ENCODE measurements around the gene BBOF1. TPM values are rescaled to one million over a fixed set of nuclear protein-coding genes. Genes with fewer than 3 reads are reported as not detected.

BBOF1 gene
- total RNA-seq, 1 donor from 2014 or later, result 5.6 TPM

DNA sequence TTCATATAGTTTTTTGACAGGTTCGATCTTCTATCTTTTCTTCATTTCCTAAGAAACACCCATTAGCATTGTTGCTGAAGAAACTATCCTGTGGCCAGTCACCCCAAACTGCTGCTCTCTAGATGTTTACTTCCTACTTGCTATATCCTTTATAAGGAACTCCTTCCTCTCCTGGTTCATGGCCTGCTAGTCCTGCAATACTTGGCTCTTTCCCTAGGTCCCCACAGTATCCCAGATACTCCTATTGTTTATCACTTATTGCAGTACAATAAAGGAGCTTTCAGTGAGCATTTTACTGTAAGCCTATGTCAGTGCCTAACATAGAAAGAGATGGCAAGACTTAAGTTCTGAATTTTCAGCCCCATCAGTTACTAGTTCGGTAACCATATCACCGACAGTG, 62.3 kb downstream of the BBOF1 start:
- Histone ChIP-seq H3K4me3 (no peak overlapping the region), H3K27ac (no peak overlapping the region), H3K27me3 (no peaks in the 10 kb centered on the region), H3K4me1 (peaks cover 24% of the 10 kb centered on the region), H3K36me3 (no peaks in the 10 kb centered on the region), H3K9me3 (no peaks in the 10 kb centered on the region)
- TF ChIP-seq, protein P1, sequence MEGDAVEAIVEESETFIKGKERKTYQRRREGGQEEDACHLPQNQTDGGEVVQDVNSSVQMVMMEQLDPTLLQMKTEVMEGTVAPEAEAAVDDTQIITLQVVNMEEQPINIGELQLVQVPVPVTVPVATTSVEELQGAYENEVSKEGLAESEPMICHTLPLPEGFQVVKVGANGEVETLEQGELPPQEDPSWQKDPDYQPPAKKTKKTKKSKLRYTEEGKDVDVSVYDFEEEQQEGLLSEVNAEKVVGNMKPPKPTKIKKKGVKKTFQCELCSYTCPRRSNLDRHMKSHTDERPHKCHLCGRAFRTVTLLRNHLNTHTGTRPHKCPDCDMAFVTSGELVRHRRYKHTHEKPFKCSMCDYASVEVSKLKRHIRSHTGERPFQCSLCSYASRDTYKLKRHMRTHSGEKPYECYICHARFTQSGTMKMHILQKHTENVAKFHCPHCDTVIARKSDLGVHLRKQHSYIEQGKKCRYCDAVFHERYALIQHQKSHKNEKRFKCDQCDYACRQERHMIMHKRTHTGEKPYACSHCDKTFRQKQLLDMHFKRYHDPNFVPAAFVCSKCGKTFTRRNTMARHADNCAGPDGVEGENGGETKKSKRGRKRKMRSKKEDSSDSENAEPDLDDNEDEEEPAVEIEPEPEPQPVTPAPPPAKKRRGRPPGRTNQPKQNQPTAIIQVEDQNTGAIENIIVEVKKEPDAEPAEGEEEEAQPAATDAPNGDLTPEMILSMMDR (IDR thresholded peaks at IDR 0.05), result no peak
- TF ChIP-seq POLR2AphosphoS5 (IDR thresholded peaks at IDR 0.05; ENCODE audit: insufficient read depth in 1 of 2, low read depth in 1 of 2), result no peak
- TF ChIP-seq POLR2A (IDR thresholded peaks at IDR 0.05), result no peak
- no peak for DNase-seq (ENCODE audit: extremely low spot score in 2 of 2)
- intact Hi-C loops (cut with DNase I), result no loop called here

DNA sequence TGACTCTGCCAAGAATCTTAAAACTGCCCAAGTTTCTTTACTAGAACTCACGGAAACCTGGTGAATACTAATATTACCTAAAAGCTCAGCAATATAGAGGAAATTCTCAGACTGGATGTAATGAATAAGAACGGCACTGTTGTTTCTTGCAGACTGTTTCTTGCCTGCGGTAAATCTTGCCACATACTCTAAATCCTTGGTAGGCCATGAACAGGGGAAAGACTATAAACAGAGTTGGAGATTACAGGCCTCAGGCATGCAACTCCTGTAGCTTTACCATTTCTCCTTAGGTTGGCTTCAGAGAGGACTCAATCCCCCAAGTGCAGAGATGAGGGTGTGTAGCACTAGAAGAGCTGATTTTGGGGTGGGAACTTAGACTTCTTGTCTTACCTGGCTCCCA, 64.0 kb downstream of the BBOF1 start:
- Histone ChIP-seq H3K27ac (peak overlapping the region; percentile 84), H3K4me1 (peaks cover 24% of the 10 kb centered on the region), H3K9me3 (no peaks in the 10 kb centered on the region)

DNA sequence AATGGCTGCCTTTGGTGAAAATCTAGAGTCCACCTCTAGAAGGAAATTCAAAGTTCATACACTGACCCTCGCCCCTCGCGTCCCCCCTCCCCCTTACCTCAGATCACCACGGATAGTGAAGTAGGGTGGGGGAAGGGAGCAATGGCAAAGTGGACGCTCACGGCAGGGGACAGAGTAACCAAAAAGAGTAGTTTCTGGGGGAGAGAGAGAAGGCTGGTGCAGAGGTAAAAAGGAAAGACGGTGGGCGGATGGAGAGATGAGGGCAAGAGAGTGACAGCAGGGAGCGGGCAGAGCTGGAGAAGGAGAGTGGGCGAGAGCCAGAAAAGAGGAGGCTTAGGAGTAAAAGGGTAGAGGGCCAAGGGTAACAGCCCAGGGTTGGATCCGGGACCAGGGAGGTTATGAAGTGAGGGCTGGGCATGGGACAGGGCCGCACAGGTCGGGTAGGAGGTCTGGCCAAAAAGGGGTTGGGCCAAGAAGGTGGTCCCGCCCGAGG, 64.7 kb downstream of the BBOF1 start:
- intact Hi-C loops (cut with DNase I), result no loop called here
- Histone ChIP-seq H3K36me3 (no peaks in the 10 kb centered on the region), H3K27ac (peak overlapping the region; percentile 84), H3K4me1 (peaks cover 24% of the 10 kb centered on the region), H3K4me3 (peak overlapping the region; percentile 76 to 89), H3K9me3 (no peaks in the 10 kb centered on the region), H3K27me3 (no peaks in the 10 kb centered on the region)
- TF ChIP-seq, protein P1 (IDR thresholded peaks at IDR 0.05), result no peak
- TF ChIP-seq POLR2AphosphoS5 (IDR thresholded peaks at IDR 0.05; ENCODE audit: insufficient read depth in 1 of 2, low read depth in 1 of 2) (no peak), POLR2A (IDR thresholded peaks at IDR 0.05) (no peak)
- DNase-seq (ENCODE audit: extremely low spot score in 2 of 2), result no peak

More for the DNA sequence above, 64.0 kb downstream of the BBOF1 start:
- TF ChIP-seq, protein P1 (IDR thresholded peaks at IDR 0.05), result no peak
- no peak for TF ChIP-seq POLR2A (IDR thresholded peaks at IDR 0.05)
- no peak for TF ChIP-seq POLR2AphosphoS5 (IDR thresholded peaks at IDR 0.05; ENCODE audit: insufficient read depth in 1 of 2, low read depth in 1 of 2)
- intact Hi-C loops (cut with DNase I), result no loop called here
- no peaks in the 10 kb centered on the region for H3K27me3 ChIP-seq
- no peaks in the 10 kb centered on the region for H3K36me3 ChIP-seq
- no peak for DNase-seq (ENCODE audit: extremely low spot score in 2 of 2)
- H3K4me3 ChIP-seq, result peak overlapping the region; percentile 76 to 89

DNA sequence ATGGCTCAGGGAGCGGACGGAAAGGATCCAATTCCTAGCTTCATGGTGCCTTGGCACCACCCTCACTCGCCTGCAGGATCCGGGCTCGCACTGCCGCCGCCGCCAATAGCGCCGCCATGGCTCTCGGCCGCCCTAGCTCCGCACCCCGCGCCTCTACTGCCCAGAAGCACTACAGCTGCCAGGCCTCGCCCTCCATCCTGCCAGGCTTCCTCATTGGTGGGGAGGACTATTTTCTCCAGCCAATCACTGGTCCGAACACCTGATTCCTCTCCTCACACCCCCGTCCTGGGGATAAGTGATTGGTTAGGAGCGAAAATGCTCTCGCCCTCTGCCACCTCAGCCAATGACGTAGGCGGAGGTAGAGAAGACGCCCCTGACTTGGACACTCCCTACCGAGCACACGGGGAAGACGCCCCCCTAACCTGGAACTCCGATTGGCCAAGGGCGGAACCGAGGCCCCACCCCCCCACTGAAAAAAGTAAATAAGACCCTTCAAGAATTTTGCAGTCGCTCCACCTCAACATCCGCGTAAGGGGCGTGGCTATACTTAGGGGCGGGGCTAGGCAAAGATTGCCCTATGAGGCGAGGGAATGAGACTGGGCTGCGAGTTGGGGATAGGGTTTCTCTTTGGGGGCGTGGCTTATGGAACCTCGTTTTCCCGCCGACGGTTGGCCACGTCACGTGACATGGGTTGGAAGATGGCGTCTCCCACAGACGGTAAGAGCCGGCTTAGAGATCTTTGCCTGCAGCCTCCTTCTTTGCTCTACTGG, 65.3 kb downstream of the BBOF1 start, which contains the start of the genes ALDH6A1 and LIN52:
Gene ALDH6A1 (minus strand): TSS at position 177 of the 770 bp plus-strand sequence. CDS start 59 bp downstream, at position 118.
Gene LIN52 (plus strand): TSS at position 680 of the 770 bp plus-strand sequence. CDS start 19 bp downstream, at position 699.
- Histone ChIP-seq H3K27ac (peak within 1 kb of the TSS; percentile 84), H3K9me3 (no peaks in the 10 kb centered on the region), H3K4me1 (peaks cover 24% of the 10 kb centered on the region), H3K27me3 (no peaks in the 10 kb centered on the region), H3K4me3 (peak within 1 kb of the TSS; percentile 76 to 89), H3K36me3 (no peaks in the 10 kb centered on the region)
- DNase-seq (ENCODE audit: extremely low spot score in 2 of 2), result peak; percentile 100
- TF ChIP-seq POLR2A (IDR thresholded peaks at IDR 0.05) (peak in 1 of 2 donors; percentile 75), POLR2AphosphoS5 (IDR thresholded peaks at IDR 0.05; ENCODE audit: insufficient read depth in 1 of 2, low read depth in 1 of 2) (peak; percentile 90 to 93)
- TF ChIP-seq, protein P1 (IDR thresholded peaks at IDR 0.05), result no peak
- intact Hi-C loops (cut with DNase I), result no loop called here
